ENCODE results near the gene NOS1AP.

GRCh38 chr1:162360874-162361260 is 291.4 kb downstream of the NOS1AP start:
- no peak for TF ChIP-seq CTCF (IDR thresholded peaks at IDR 0.05; ENCODE audit: low read depth, low read length)
- TF ChIP-seq POLR2A (IDR thresholded peaks at IDR 0.05; ENCODE audit: extremely low read depth, insufficient read length): no peak
